ENCODE results near the gene RHCE.
"Not testable (repeated sequence)": the region's sequence is repeated elsewhere in the genome, so short reads cannot be mapped to it uniquely, and the experiment has no call there.

Gene RHCE

GRCh38 chr1:25398079-25398478 is 22.5 kb downstream of the RHCE start:
- DNase-seq (ENCODE audit: low read depth in 3 of 3) = not testable (repeated sequence)

- DNase-seq (ENCODE audit: low read depth in 3 of 3) = not testable (repeated sequence)
Observed at GRCh38 chr1:25397549-25397948, 23.1 kb downstream of the RHCE start.

- no peak for DNase-seq (ENCODE audit: low read depth in 3 of 3)
Observed at GRCh38 chr1:25392841-25393240, 27.8 kb downstream of the RHCE start.

GRCh38 chr1:25389721-25390120 is 30.9 kb downstream of the RHCE start:
- DNase-seq (ENCODE audit: low read depth in 3 of 3) = not testable (repeated sequence)

- DNase-seq (ENCODE audit: low read depth in 3 of 3) = not testable (repeated sequence)
Observed at GRCh38 chr1:25388691-25389090, 31.9 kb downstream of the RHCE start.

GRCh38 chr1:25387096-25387495 is 33.5 kb downstream of the RHCE start:
- not testable (repeated sequence) for DNase-seq (ENCODE audit: low read depth in 3 of 3)

- not testable (repeated sequence) for DNase-seq (ENCODE audit: low read depth in 3 of 3)
Observed at GRCh38 chr1:25383875-25384274, 36.8 kb downstream of the RHCE start.

GRCh38 chr1:25383090-25383489 is 37.5 kb downstream of the RHCE start:
- DNase-seq (ENCODE audit: low read depth in 3 of 3) = not testable (repeated sequence)

- DNase-seq (ENCODE audit: low read depth in 3 of 3) = not testable (repeated sequence)
Observed at GRCh38 chr1:25382543-25382942, 38.1 kb downstream of the RHCE start.

- not testable (repeated sequence) for DNase-seq (ENCODE audit: low read depth in 3 of 3)
Observed at GRCh38 chr1:25378367-25378766, 42.3 kb downstream of the RHCE start.

GRCh38 chr1:25371757-25372156 is 48.9 kb downstream of the RHCE start:
- not testable (repeated sequence) for DNase-seq (ENCODE audit: low read depth in 3 of 3)

GRCh38 chr1:25369691-25370271 is 50.8 kb downstream of the RHCE start:
- not testable (repeated sequence) for DNase-seq (ENCODE audit: low read depth in 3 of 3)

GRCh38 chr1:25369241-25369640 is 51.4 kb downstream of the RHCE start:
- no peak for DNase-seq (ENCODE audit: low read depth in 3 of 3)

- not testable (repeated sequence) for DNase-seq (ENCODE audit: low read depth in 3 of 3)
Observed at GRCh38 chr1:25362634-25363559, 57.7 kb downstream of the RHCE start.

GRCh38 chr1:25361901-25362300 is 58.7 kb downstream of the RHCE start:
- no peak for DNase-seq (ENCODE audit: low read depth in 3 of 3)

- DNase-seq (ENCODE audit: low read depth in 3 of 3) = no peak
Observed at GRCh38 chr1:25360596-25361581, 59.7 kb downstream of the RHCE start.

- DNase-seq (ENCODE audit: low read depth in 3 of 3) = no peak
Observed at GRCh38 chr1:25356848-25357247, 63.8 kb downstream of the RHCE start.

- no peak for DNase-seq (ENCODE audit: low read depth in 3 of 3)
Observed at GRCh38 chr1:25356441-25356840, 64.2 kb downstream of the RHCE start.

- DNase-seq (ENCODE audit: low read depth in 3 of 3) = no peak
Observed at GRCh38 chr1:25355841-25356395, 64.7 kb downstream of the RHCE start.

GRCh38 chr1:25349606-25350005 is 71.0 kb downstream of the RHCE start:
- DNase-seq (ENCODE audit: low read depth in 3 of 3) = no peak

GRCh38 chr1:25347556-25347955 is 73.1 kb downstream of the RHCE start:
- DNase-seq (ENCODE audit: low read depth in 3 of 3) = no peak
